Fibroblast of gingiva (primary cell): ENCODE measurements around the gene OR12D2.
"Not testable (repeated sequence)": the region's sequence is repeated elsewhere in the genome, so short reads cannot be mapped to it uniquely, and the experiment has no call there.

Experiments
- DNase-seq: peaks from one replicate; pipeline ENCODE4 v3.0.0-alpha.2; 2011; ENCODE audit warnings: low read depth

Gene OR12D2, protein sequence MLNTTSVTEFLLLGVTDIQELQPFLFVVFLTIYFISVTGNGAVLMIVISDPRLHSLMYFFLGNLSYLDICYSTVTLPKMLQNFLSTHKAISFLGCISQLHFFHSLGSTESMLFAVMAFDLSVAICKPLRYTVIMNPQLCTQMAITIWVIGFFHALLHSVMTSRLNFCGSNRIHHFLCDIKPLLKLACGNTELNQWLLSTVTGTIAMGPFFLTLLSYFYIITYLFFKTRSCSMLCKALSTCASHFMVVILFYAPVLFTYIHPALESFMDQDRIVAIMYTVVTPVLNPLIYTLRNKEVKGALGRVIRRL

DNA sequence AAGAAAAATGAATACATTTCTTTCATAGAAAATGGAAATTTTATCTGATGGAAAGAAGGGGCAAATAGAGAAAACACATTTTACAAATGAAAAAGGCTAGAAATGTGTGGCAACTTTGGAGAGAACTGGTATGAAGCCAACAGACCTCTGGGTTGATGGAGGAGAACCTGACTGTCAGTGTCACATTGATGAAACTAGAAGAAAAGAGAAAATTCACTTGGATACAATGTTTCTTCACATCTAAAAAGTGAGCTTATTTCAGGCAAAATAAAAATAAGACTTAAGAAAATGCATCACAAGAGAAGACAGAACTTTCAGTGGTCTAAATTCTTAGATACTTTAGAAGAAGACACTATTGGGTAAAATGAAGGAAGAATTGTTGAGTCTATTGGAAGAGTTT lies at the start of gene OR12D2:
Gene OR12D2, plus strand, starts transcription at position 301 of the 400 bp plus-strand sequence. CDS start 1,069 bp downstream, outside the sequence.
- DNase-seq: no peak

- not testable (repeated sequence) for DNase-seq
Observed at GRCh38 chr6:29349348-29349747, 46.1 kb upstream of the OR12D2 start.

DNA sequence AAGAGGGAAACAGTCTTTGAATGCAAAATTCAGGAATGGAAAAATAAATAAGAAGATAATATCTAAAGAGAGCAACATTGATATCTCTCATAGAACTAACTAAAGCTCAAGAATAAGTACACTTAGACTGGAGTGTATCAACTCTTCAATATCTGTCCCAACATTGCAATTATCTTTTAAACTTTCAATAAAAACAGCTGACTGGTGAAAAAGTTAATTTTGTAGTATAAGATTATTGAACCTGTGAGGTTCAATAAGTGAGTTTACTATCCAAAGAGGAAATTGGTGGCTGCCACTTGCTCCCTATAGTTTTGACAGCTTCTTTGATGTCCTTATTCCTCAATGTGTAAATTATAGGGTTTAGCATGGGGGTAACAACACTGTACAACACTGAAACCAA lies 40.5 kb upstream of the OR12D2 start:
- DNase-seq: no peak

- DNase-seq: no peak
Observed at GRCh38 chr6:29355603-29356002, 39.8 kb upstream of the OR12D2 start.

GRCh38 chr6:29368765-29369164 lies 26.7 kb upstream of the OR12D2 start, which contains the start of gene OR5V1:
OR5V1 (minus strand) TSS chr6:29368865; CDS start chr6:29356195, 12,670 bp downstream.
- DNase-seq: no peak

DNA sequence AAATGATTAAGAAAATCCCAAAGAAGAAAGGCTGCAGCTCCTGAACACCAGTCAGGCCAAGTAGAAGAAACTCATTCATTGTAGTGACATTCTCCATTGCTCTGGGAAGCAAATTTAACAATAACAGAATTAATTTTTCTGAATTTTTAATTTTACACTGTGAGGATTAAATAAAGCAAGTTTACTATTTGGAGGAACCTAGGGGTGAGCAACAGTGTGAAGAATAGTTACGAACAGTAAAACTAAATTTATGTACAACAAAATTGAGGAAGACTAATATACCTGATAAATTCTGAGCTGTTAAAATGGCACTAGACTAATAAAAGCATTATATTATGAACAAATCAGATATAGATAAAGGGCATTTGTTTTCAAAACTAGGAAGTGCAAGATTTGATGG lies 20.2 kb upstream of the OR12D2 start, which contains the start of gene OR12D3:
Gene OR12D3, minus strand, starts transcription at position 101 of the 400 bp plus-strand sequence. Its CDS starts 4 bp downstream, at position 97.
- DNase-seq: no peak

- DNase-seq: no peak
Observed at GRCh38 chr6:29376003-29376402, 19.4 kb upstream of the OR12D2 start.

DNA sequence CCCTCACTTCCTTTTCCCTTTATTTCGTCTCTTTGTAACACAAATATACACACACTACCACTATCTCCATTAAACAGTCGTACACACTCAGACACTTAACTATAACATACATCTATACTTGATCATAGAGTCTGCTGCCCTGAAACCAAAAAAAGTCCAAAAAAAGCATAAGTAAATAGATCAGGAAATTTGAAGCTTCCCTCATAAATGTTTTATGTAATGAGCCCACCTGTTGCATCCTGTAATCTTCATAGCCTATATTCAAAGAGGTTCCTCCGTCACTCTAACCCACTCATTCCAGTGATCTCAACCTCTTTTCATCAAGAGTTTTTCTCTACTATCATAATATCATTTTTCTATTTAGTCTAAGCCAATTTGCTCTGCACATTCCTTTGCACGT lies 6.9 kb upstream of the OR12D2 start:
- no peak for DNase-seq

GRCh38 chr6:29399525-29399924 lies 4.1 kb downstream of the OR12D2 start:
- DNase-seq: no peak

DNA sequence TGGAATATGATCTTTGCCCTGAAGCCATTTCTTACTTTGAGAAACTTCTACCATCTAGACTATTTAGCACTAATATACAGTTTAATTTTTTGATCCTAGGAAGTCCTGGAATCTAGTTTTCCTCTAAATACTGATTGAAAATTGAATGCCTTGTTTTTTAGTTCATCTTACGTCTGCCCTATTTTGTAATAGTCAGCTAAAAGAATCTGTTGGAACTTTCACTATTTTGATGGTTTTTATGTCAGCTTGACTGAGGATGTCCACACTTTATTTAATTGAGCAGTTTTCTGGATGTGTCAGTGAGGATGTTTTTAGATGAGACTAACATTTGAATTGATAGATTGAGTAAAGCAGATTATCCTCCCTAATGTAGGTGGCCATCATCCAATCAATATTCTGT lies 8.4 kb downstream of the OR12D2 start:
- DNase-seq: no peak

- DNase-seq: no peak
Observed at GRCh38 chr6:29414588-29414987, 19.2 kb downstream of the OR12D2 start, which contains the start of gene OR12D1. OR12D1 (plus strand) TSS chr6:29414928.

- DNase-seq: no peak
Observed at GRCh38 chr6:29419516-29419915, 24.1 kb downstream of the OR12D2 start.

GRCh38 chr6:29424168-29424567 lies 28.7 kb downstream of the OR12D2 start:
- no peak for DNase-seq

DNA sequence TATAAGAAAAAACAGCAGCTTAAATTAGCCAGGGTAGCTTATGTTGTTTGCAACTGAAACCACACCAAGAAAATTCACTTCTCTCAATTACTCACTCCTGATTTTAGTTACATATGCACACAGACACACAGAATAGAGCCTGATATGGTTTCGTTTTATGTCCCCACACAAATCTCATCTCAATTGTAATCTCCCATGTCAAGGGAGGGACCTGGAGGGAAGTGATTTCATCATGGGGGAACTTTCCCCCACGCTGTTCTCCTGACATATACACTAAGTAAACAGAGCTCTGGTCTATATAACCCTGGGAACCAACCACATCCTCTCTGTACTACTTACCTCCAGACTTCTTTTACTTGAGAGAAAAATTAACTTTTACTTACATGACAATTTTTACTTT lies 29.1 kb downstream of the OR12D2 start:
- DNase-seq: no peak

DNA sequence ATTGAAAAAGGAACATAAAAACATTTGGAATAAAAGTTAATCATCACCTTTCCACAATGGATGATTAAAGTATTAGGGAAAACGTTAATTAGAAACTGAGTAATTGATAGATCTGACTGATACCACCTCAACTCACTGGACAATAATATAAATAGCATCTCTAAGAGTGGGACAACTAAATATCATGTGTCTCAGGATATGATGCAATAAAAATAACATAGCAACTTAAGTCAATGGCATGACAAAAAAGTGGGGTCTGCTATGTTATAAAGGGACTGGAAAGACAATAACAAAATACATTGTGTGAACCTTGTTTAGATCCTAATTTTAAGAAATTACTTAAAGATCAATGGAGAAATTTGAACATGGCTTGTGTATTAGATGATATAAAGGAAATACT lies 29.6 kb downstream of the OR12D2 start:
- no peak for DNase-seq

DNA sequence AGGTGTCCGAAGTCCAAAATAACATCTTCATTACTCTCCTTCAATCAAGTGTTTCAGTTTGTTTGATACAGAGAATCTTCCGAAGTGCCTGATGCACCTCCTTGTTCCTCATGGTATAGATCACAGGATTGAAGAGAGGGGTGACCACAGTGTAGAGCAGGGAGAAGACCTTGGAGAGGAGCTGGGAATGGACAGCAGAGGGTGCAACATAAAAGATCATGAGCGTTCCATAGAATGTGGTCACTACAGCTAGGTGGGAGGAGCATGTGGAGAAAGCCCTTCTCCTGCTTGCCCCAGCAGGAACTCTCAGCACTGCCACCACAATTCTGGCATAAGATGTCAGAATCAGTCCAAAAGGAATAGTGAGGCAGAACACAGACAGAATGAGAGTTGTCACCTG lies 31.2 kb downstream of the OR12D2 start:
- DNase-seq: no peak

- not testable (repeated sequence) for DNase-seq
Observed at GRCh38 chr6:29436730-29437129, 41.3 kb downstream of the OR12D2 start.

GRCh38 chr6:29439006-29439405 lies 43.6 kb downstream of the OR12D2 start, which contains the start of gene OR10C1:
OR10C1 (plus strand) TSS chr6:29439306; CDS start chr6:29440016, 710 bp downstream.
- no peak for DNase-seq

GRCh38 chr6:29442719-29443118 lies 47.3 kb downstream of the OR12D2 start:
- DNase-seq: no peak

GRCh38 chr6:29444031-29444430 lies 48.6 kb downstream of the OR12D2 start:
- not testable (repeated sequence) for DNase-seq
